ENCODE results near the gene IPPK.
"Not testable (repeated sequence)": the region's sequence is repeated elsewhere in the genome, so short reads cannot be mapped to it uniquely, and the experiment has no call there.

IPPK gene

DNA sequence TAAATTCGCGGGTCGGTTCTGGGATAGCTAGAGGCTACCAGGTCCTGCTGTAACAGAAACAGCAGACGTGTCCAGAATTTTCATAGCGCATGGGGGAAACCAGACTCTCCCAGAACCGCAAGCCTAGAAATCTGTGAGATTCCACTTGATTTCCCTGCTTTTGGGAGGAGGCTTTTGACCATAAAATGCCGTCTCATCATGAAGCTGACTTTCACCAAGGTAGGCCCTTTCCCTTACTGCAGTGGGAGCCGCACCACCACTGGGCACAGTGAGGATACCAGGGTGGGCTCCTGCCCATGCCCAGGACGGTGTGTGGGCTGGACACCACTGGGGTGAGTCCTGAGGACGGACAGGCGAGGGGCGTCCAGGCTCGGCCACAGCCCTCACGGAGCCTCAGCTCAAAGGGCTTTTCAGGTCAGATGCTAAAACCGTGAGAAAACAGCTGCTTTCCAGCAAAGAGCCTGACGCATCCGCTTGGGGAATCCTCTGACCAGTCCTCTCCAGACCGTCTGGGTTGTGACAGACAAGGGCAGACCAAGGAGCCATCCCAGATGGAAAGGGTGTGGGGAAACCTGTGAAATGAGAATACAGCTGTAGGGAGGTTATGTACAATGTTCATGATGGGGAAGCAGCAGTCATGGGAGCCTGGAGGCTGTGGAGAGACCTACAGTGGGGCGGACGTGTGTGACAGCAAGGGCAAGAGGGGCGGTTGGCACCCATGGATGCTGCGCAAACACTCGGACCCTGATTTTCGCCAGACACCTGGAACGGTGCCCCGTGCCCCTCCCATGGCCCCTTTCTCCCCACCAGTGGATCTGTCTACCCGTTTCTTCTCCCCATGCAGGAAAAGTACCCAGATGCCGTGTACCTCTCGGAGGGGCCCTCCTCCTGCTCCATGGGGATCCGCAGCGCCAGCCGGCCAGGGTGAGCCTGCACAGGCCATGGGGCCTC is 59.2 kb downstream of the IPPK start:
- Mint-ChIP-seq H3K27ac (peak overlapping the region in 1 of 2 donors; percentile 77), H3K27me3 (no peaks in the 10 kb centered on the region)

GRCh38 chr9:92608909-92609445 is 61.0 kb downstream of the IPPK start:
- H3K4me3 Mint-ChIP-seq = no peak overlapping the region
- peaks cover 3 to 6% of the 10 kb centered on the region in 2 donors for H3K9me3 Mint-ChIP-seq
- DNase-seq (no peak), ATAC-seq (no peak)
- no peak overlapping the region for H3K27ac Mint-ChIP-seq
- H3K27me3 Mint-ChIP-seq = no peaks in the 10 kb centered on the region
- H3K4me1 Mint-ChIP-seq = no peaks in the 10 kb centered on the region

More for the DNA sequence above, 59.2 kb downstream of the IPPK start:
- no peak overlapping the region for H3K4me3 Mint-ChIP-seq
- DNase-seq (no peak), ATAC-seq (no peak)
- no peaks in the 10 kb centered on the region for H3K4me1 Mint-ChIP-seq
- no peaks in the 10 kb centered on the region for H3K9me3 Mint-ChIP-seq

DNA sequence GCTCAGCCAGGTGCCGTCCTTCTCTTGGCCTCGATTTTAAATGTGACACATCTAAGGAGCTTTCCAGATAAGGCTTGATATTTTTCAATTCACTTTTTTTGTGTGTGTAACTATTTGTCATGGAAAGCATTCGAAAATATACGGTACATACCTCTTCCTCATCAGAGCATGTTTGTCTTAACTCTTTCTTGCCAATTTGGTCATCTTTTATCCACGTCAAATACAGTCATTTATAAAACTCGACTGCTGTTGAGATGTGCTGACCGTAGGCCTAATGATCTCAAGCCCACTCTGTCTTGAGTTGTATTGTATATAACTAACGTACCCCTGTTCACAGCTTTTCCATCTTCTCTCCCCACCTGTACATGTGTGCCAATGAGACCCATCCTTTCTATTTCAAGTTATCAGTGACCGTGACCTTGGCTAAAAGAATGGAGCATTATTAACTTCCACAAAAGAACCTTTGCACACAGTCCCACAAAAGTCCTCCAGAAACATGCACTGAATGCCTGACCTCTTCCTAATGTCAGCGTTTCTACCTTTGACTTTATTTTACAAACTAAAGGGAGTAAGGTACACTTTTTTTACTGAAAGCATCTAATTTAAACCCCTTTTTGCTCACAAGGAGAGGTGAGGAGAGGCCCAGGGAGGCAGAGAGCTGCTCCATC is 61.6 kb downstream of the IPPK start:
- Mint-ChIP-seq H3K27ac (no peak overlapping the region), H3K4me1 (no peaks in the 10 kb centered on the region), H3K9me3 (peaks cover 9 to 12% of the 10 kb centered on the region in 2 donors), H3K4me3 (no peak overlapping the region), H3K27me3 (no peaks in the 10 kb centered on the region)
- DNase-seq (no peak), ATAC-seq (no peak)

GRCh38 chr9:92607773-92608172 is 62.2 kb downstream of the IPPK start:
- DNase-seq = no peak
- H3K27me3 Mint-ChIP-seq = no peaks in the 10 kb centered on the region
- peaks cover 10 to 15% of the 10 kb centered on the region in 2 donors for H3K9me3 Mint-ChIP-seq
- H3K27ac Mint-ChIP-seq = no peak overlapping the region
- no peak overlapping the region for H3K4me3 Mint-ChIP-seq
- H3K4me1 Mint-ChIP-seq = no peaks in the 10 kb centered on the region
- no peak for ATAC-seq

GRCh38 chr9:92607088-92607487 is 62.8 kb downstream of the IPPK start:
- peak; percentile 74 for ATAC-seq
- no peak for DNase-seq

DNA sequence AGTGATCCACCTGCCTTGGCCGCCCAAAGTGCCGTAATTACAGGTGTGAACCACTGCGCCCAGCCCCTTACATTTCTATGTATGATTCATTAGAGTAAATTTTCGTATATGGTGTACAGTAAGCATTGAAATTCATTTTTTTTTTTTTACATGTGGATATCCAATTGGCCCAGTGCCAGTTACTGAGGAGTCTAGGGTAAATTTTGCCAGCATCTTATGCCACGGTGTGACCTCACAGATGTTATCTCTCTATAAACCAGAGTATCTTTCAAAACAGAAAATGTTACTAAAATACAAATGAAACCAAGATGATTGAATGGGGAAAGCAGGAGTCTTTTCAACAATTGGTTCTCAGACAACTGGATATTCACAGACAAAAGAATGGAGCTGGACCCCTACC is 64.7 kb downstream of the IPPK start:
- Mint-ChIP-seq H3K4me3 (no peak overlapping the region), H3K27ac (no peak overlapping the region), H3K4me1 (no peaks in the 10 kb centered on the region), H3K9me3 (peaks cover 10 to 15% of the 10 kb centered on the region in 2 donors), H3K27me3 (no peaks in the 10 kb centered on the region)
- DNase-seq (no peak), ATAC-seq (no peak)

More at GRCh38 chr9:92607088-92607487, 62.8 kb downstream of the IPPK start:
- Mint-ChIP-seq H3K4me1 (no peaks in the 10 kb centered on the region), H3K27ac (peak overlapping the region in 1 of 2 donors; percentile 54), H3K9me3 (peaks cover 10 to 15% of the 10 kb centered on the region in 2 donors), H3K4me3 (no peak overlapping the region), H3K27me3 (no peaks in the 10 kb centered on the region)

- H3K27ac Mint-ChIP-seq = no peak overlapping the region
- no peaks in the 10 kb centered on the region for H3K4me1 Mint-ChIP-seq
- no peak overlapping the region for H3K4me3 Mint-ChIP-seq
- peaks cover 10 to 15% of the 10 kb centered on the region in 2 donors for H3K9me3 Mint-ChIP-seq
- H3K27me3 Mint-ChIP-seq = no peaks in the 10 kb centered on the region
- DNase-seq (no peak), ATAC-seq (no peak)
Measured at GRCh38 chr9:92603990-92604389, 65.9 kb downstream of the IPPK start.

- H3K9me3 Mint-ChIP-seq = peaks cover 10 to 15% of the 10 kb centered on the region in 2 donors
- H3K4me3 Mint-ChIP-seq = no peak overlapping the region
Measured at GRCh38 chr9:92603100-92603499, 66.8 kb downstream of the IPPK start.

DNA sequence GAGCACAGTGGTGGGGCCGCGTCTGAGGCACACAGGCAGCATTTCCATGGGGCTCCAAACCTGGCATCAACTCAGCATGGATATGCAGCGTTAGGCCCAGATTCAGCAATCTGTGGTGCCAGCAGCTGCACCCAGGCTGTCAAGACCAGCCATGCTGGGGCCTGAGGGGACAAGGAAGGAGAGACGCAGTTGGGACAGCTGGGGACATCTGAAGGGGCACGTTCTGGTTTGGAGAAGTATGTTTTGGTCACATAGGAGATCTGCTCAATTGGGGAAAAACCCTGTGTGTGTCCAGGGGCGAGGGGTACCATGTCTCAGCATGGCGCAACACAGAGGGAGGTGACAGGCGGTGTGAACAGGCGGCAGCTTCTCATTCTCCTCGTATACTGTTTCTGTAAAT is 67.5 kb downstream of the IPPK start:
- Mint-ChIP-seq H3K27ac (peak overlapping the region in 1 of 2 donors; percentile 28), H3K9me3 (peaks cover 10 to 15% of the 10 kb centered on the region in 2 donors), H3K4me1 (no peaks in the 10 kb centered on the region), H3K27me3 (no peaks in the 10 kb centered on the region), H3K4me3 (no peak overlapping the region)
- ATAC-seq = no peak
- no peak for DNase-seq

More at GRCh38 chr9:92603100-92603499, 66.8 kb downstream of the IPPK start:
- Mint-ChIP-seq H3K4me1 (no peaks in the 10 kb centered on the region), H3K27ac (peak overlapping the region in 1 of 2 donors; percentile 16), H3K27me3 (no peaks in the 10 kb centered on the region)
- ATAC-seq (no peak), DNase-seq (no peak)

DNA sequence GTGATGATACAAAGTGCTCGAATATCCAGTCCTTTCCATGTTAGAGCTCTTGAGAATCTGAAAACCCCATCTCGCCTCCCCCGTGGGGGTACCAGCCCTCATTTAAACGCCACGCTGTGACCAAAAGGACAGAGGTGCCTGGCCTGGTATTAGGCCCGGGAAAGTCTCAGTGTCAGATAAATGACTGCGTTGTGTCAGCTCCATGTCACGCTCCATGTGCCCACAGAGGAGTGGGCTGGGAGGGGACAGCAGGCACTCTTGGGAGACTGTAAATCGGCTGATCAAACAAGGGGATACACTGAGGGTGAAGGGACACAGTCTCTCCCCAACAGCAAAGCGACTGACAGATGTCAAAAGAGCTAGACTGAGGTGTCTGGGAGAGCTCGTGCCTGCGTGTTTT is 68.5 kb downstream of the IPPK start:
- peaks cover 10 to 15% of the 10 kb centered on the region in 2 donors for H3K9me3 Mint-ChIP-seq
- no peaks in the 10 kb centered on the region for H3K27me3 Mint-ChIP-seq
- no peak overlapping the region for H3K4me3 Mint-ChIP-seq
- no peaks in the 10 kb centered on the region for H3K4me1 Mint-ChIP-seq
- no peak overlapping the region for H3K27ac Mint-ChIP-seq
- ATAC-seq = no peak
- no peak for DNase-seq

- Mint-ChIP-seq H3K27ac (no peak overlapping the region), H3K4me3 (no peak overlapping the region), H3K27me3 (no peaks in the 10 kb centered on the region), H3K4me1 (no peaks in the 10 kb centered on the region), H3K9me3 (peaks cover 10 to 15% of the 10 kb centered on the region in 2 donors)
- DNase-seq (no peak), ATAC-seq (no peak)
Measured at GRCh38 chr9:92600462-92601261, 69.3 kb downstream of the IPPK start.

- ATAC-seq (no peak), DNase-seq (no peak)
- Mint-ChIP-seq H3K9me3 (peaks cover 10 to 15% of the 10 kb centered on the region in 2 donors), H3K4me1 (no peaks in the 10 kb centered on the region), H3K4me3 (no peak overlapping the region), H3K27me3 (no peaks in the 10 kb centered on the region), H3K27ac (no peak overlapping the region)
Measured at GRCh38 chr9:92599938-92600461, 69.9 kb downstream of the IPPK start.

DNA sequence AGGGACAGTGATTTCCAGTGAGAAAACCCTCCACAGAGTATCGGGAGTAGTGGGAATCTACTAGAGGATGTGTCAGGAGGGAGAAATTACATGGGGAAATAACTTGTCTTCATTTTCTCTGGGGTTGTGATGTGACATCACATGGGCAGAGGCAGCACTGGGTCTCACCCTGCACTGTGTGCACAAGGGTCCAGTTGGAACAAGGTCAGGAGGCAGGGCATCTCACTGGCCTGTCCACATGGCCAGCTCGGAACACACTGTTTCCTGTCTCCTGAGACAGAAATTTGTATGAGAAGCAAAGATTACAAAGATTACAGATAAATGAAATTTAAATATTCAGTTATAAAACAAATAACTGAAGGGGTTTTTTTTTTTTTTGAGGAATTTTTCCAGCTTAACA is 71.5 kb downstream of the IPPK start:
- no peaks in the 10 kb centered on the region for H3K27me3 Mint-ChIP-seq
- peaks cover 1 to 3% of the 10 kb centered on the region in 2 donors for H3K9me3 Mint-ChIP-seq
- no peak overlapping the region for H3K4me3 Mint-ChIP-seq
- no peaks in the 10 kb centered on the region for H3K4me1 Mint-ChIP-seq
- peak overlapping the region; percentile 16 to 59 for H3K27ac Mint-ChIP-seq
- no peak for ATAC-seq
- no peak for DNase-seq

GRCh38 chr9:92595930-92596329 is 74.0 kb downstream of the IPPK start:
- Mint-ChIP-seq H3K27ac (peak overlapping the region in 1 of 2 donors; percentile 83), H3K4me3 (no peak overlapping the region), H3K27me3 (no peaks in the 10 kb centered on the region), H3K9me3 (no peaks in the 10 kb centered on the region), H3K4me1 (no peaks in the 10 kb centered on the region)
- DNase-seq = no peak
- no peak for ATAC-seq

GRCh38 chr9:92595075-92595474 is 74.9 kb downstream of the IPPK start:
- not testable (repeated sequence) for H3K4me3 Mint-ChIP-seq, H3K27ac Mint-ChIP-seq, H3K9me3 Mint-ChIP-seq, ATAC-seq, DNase-seq, H3K27me3 Mint-ChIP-seq, H3K4me1 Mint-ChIP-seq
